ENCODE data around the gene TRAF2.
"Not testable (repeated sequence)": the region's sequence is repeated elsewhere in the genome, so short reads cannot be mapped to it uniquely, and the experiment has no call there.

TRAF2 gene
- 18.6 to 28.9 (median 24.8) reads per million in 4 donors for total RNA-seq

- DNase-seq: peak; percentile 94 to 100 (median 95)
Measured at GRCh38 chr9:136885950-136886578, at the start of gene TRAF2. Gene TRAF2 (plus strand): TSS chr9:136886516. CDS start chr9:136898741, 12,225 bp downstream.

GRCh38 chr9:136837146-136837855, 49.0 kb upstream of the TRAF2 start:
- DNase-seq: peak in 1 of 5 donors; percentile 11

GRCh38 chr9:136837856-136838277, 48.4 kb upstream of the TRAF2 start:
- not testable (repeated sequence) for DNase-seq

GRCh38 chr9:136838314-136839228, 47.7 kb upstream of the TRAF2 start:
- DNase-seq: no peak

GRCh38 chr9:136839229-136840139, 46.8 kb upstream of the TRAF2 start:
- no peak for DNase-seq

- DNase-seq: no peak
Measured at GRCh38 chr9:136840140-136840876, 46.0 kb upstream of the TRAF2 start.

- DNase-seq: no peak
Measured at GRCh38 chr9:136840877-136841645, 45.3 kb upstream of the TRAF2 start.

GRCh38 chr9:136841646-136842379, 44.5 kb upstream of the TRAF2 start:
- not testable (repeated sequence) for DNase-seq

- peak; percentile 54 to 83 (median 70) for DNase-seq
Measured at GRCh38 chr9:136842380-136842948, 43.9 kb upstream of the TRAF2 start, which contains the start of gene AJM1. Gene AJM1 (plus strand): TSS chr9:136842478. CDS start chr9:136844415, 1,937 bp downstream.

- not testable (repeated sequence) for DNase-seq
Measured at GRCh38 chr9:136843159-136843800, 43.0 kb upstream of the TRAF2 start.

- DNase-seq: peak in 3 of 5 donors; percentile 36 to 50 (median 39)
Measured at GRCh38 chr9:136843801-136844740, 42.2 kb upstream of the TRAF2 start.

- DNase-seq: no peak
Measured at GRCh38 chr9:136844761-136845464, 41.4 kb upstream of the TRAF2 start.

GRCh38 chr9:136845465-136846260, 40.7 kb upstream of the TRAF2 start:
- no peak for DNase-seq

- no peak for DNase-seq
Measured at GRCh38 chr9:136846376-136847087, 39.8 kb upstream of the TRAF2 start.
